Vagina (tissue), 2 donors: ENCODE measurements around the gene SCN9A. TPM values are rescaled to one million over a fixed set of nuclear protein-coding genes. Genes with fewer than 3 reads are reported as not detected.
"Not testable (repeated sequence)": the region's sequence is repeated elsewhere in the genome, so short reads cannot be mapped to it uniquely, and the experiment has no call there.

Experiments
- DNase-seq, 2 donors: peaks; one replicate each; pipeline ENCODE4 v3.0.0-alpha.2; 2017; ENCODE audit errors: extremely low spot score in 2 of 2
- H3K27ac ChIP-seq: fragments of 200-600 bp; sonication (generic); one replicate; pipeline ENCODE4 v1.5.1; 2019
- H3K27me3 ChIP-seq: fragments of 200-600 bp; sonication (generic); one replicate; pipeline ENCODE4 v1.5.1; 2019
- H3K36me3 ChIP-seq, 2 donors: fragments of 200-600 bp; sonication (generic); one replicate each; pipeline ENCODE4 v1.5.1; 2017 to 2019
- H3K4me1 ChIP-seq: fragments of 200-600 bp; sonication (generic); one replicate; pipeline ENCODE4 v1.5.1; 2019
- H3K4me3 ChIP-seq, 2 donors: fragments of 200-600 bp; sonication (generic); 1 replicate in 1 of 2; 2 replicates in 1 of 2; pipeline ENCODE4 v1.5.1; 2016 to 2019
- H3K9me3 ChIP-seq: fragments of 200-600 bp; sonication (generic); one replicate; pipeline ENCODE4 v1.5.1; 2019
- CTCF ChIP-seq, 3 experiments: fragments of 450-650 bp in 2 of 3; fragments of 200-600 bp in 1 of 3; sonication (generic) in 1 of 3; IDR thresholded peaks; one replicate each; pipeline ENCODE4 v1.5.1; 2017 to 2019; ENCODE audit warnings: antibody characterized with exemption in 3 of 3, mild to moderate bottlenecking in 2 of 3, moderate library complexity in 2 of 3
- POLR2A ChIP-seq, 2 donors: fragments of 450-650 bp; IDR thresholded peaks; one replicate each; pipeline ENCODE4 v1.6.1; 2017; ENCODE audit warnings: antibody characterized with exemption in 2 of 2, mild to moderate bottlenecking in 2 of 2, moderate library complexity in 2 of 2
- POLR2AphosphoS5 ChIP-seq, 2 donors: sonication (generic); formaldehyde crosslinking; IDR thresholded peaks; one replicate each; pipeline ENCODE4 v1.9.0; 2017; ENCODE audit warnings: antibody characterized with exemption in 2 of 2, mild to moderate bottlenecking in 2 of 2, low read depth in 1 of 2; ENCODE audit not compliant: insufficient read depth in 1 of 2
- intact Hi-C: fragments of 100-400 bp; cut with DNase I; formaldehyde crosslinking; loops from one replicate; pipeline ENCODE4 v1.15.1; 2023
- total RNA-seq: library from RNA; depleted of rRNA; stranded (reverse); fragments of >200 nt; gene quantifications from one replicate; pipeline ENCODE4 v1.2.3, GENCODE V29; 2016

Gene SCN9A
- total RNA-seq, 1 donor from 2014 or later = 4.9 TPM

DNA sequence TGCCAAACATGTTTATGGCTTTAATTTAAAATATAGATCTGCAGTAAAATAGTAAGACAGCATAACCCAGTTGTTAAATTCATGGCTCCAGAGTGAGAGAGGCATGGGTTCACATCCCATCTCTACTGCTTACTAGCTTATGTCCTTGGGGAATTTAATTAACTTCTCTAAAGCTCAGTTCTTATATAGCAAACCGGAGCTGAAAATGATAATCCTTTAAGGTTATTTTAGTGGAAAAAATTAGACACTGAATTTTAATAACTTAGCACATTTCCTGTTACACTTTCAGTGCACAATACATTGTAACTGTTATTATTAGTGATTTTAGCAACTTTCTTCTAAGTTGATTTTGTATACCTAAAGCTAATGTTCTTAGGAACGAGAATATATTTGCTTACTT lies 14.8 kb downstream of the SCN9A start:
- H3K4me1 ChIP-seq = no peaks in the 10 kb centered on the region
- H3K36me3 ChIP-seq = no peaks in the 10 kb centered on the region
- no peak for TF ChIP-seq POLR2A (IDR thresholded peaks at IDR 0.05)
- TF ChIP-seq CTCF (IDR thresholded peaks at IDR 0.05) = no peak
- TF ChIP-seq POLR2AphosphoS5 (IDR thresholded peaks at IDR 0.05; ENCODE audit: insufficient read depth in 1 of 2, low read depth in 1 of 2) = no peak
- no peaks in the 10 kb centered on the region for H3K27me3 ChIP-seq
- H3K9me3 ChIP-seq = no peaks in the 10 kb centered on the region
- no peak overlapping the region for H3K4me3 ChIP-seq
- no peak for DNase-seq
- no peak overlapping the region for H3K27ac ChIP-seq
- intact Hi-C loops = no loop called here

DNA sequence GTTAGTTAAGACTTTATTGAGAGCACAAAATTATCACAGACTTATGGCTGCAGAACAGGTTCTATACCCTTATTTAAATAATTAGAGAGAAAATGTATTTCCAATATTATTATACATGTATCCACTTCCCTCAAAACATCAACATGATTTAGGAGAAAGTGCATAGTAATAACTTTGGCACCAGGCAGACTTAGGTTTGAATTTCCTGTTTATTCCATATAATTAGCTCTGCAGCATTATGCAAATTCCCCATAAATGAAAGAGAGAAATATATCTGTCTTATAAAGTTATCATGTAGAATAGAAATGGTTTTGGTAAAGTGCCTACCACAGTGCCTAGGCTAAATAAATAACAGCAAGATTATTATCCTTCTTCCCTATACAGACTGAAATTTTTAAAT lies 15.3 kb downstream of the SCN9A start:
- TF ChIP-seq POLR2A (IDR thresholded peaks at IDR 0.05) = no peak
- no peak for TF ChIP-seq CTCF (IDR thresholded peaks at IDR 0.05)
- intact Hi-C loops = no loop called here
- no peak overlapping the region for H3K4me3 ChIP-seq
- no peak overlapping the region for H3K27ac ChIP-seq
- H3K27me3 ChIP-seq = no peaks in the 10 kb centered on the region
- H3K36me3 ChIP-seq = no peaks in the 10 kb centered on the region
- H3K4me1 ChIP-seq = no peaks in the 10 kb centered on the region
- no peaks in the 10 kb centered on the region for H3K9me3 ChIP-seq
- DNase-seq = no peak

DNA sequence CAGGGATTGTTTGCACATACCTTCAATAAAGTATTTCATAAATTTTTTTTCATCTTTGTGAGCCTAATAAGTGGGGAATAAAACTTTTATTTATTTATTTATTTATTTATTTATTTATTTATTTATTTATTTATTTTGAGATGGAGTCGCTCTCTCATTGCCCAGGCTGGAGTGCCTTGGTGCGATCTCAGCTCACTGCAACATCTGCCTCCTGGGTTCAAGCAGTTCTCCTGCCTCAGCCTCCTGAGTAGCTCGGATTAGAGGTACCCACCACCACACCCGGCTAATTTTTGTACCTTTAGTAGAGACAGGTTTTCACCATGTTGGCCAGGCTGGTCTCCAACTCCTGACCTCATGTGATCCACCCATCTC lies 17.8 kb downstream of the SCN9A start:
- H3K9me3 ChIP-seq, H3K4me1 ChIP-seq, H3K27ac ChIP-seq, H3K27me3 ChIP-seq, intact Hi-C loops, DNase-seq, H3K4me3 ChIP-seq, H3K36me3 ChIP-seq: not testable (repeated sequence)

DNA sequence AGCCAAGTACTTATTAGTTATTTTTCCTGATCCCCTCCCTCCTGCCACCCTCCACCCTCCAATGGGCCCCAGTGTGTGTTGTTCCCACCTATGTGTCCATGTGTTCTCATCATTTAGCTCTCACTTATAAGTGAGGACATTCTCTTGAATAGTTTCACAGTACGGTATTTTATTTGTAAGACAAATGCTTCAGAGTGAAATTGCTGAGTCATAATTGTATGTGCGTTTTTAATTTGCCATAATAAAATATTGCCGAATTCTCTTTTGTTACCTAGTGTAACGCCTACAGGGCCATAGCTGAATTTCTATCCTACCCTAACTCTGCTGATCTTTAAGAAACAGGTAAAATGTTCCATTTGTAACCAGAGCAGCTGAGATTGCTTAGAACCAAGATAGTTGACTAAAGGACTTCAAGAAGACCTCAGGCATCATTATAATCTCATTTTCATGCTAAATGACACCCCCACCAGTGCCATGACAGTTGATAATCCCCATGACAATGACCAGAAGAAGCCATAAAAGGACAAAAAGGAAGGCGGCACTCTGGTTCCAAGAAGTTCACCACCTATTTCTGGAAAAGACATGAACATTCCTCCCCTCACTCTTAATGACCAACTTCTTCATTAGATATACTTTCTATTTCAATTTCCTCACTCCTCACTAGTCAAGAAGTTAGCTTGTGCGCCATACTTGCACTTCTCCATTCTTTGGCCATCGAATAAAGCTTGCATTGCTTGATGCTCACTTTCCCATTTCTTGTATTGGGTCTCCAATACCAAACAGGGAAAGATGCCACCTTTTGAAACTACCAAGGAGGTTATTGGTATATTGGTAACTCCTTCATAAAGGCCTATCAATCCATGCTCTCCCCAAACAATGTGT lies 18.4 kb downstream of the SCN9A start:
- H3K9me3 ChIP-seq = no peaks in the 10 kb centered on the region
- no peak overlapping the region for H3K27ac ChIP-seq
- no peaks in the 10 kb centered on the region for H3K36me3 ChIP-seq
- no peaks in the 10 kb centered on the region for H3K27me3 ChIP-seq
- TF ChIP-seq POLR2AphosphoS5 (IDR thresholded peaks at IDR 0.05; ENCODE audit: insufficient read depth in 1 of 2, low read depth in 1 of 2) (no peak), CTCF (IDR thresholded peaks at IDR 0.05) (no peak), POLR2A (IDR thresholded peaks at IDR 0.05) (no peak)
- H3K4me1 ChIP-seq = no peaks in the 10 kb centered on the region
- DNase-seq = no peak
- H3K4me3 ChIP-seq = no peak overlapping the region
- intact Hi-C loops = no loop called here

DNA sequence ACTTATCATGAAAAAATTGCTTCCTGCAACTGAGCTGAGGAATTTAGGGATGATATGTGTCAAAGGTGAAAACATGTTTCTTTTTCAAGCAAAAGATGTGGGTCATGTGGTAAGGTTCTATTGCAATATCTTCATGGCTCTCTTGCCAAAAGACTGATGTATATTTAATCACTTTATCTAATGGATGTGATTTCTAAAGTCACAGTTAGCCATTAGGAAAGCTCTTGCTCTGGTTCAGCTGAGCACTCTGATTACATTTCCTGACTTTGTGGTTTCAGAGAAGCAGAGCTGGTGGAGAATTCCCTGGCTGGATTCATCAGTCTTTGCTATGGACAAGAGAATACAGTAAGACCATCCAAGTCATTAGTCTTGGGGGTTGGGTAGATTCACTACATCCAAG lies 24.4 kb downstream of the SCN9A start:
- Histone ChIP-seq H3K27me3 (no peaks in the 10 kb centered on the region), H3K27ac (no peak overlapping the region), H3K4me1 (no peaks in the 10 kb centered on the region), H3K36me3 (no peaks in the 10 kb centered on the region), H3K4me3 (no peak overlapping the region), H3K9me3 (no peaks in the 10 kb centered on the region)
- no peak for TF ChIP-seq POLR2AphosphoS5 (IDR thresholded peaks at IDR 0.05; ENCODE audit: insufficient read depth in 1 of 2, low read depth in 1 of 2)
- no peak for TF ChIP-seq CTCF (IDR thresholded peaks at IDR 0.05)
- no peak for TF ChIP-seq POLR2A (IDR thresholded peaks at IDR 0.05)
- intact Hi-C loops = no loop called here
- no peak for DNase-seq
